GM21825 (cell line): ENCODE results near the gene BEX4.
"Not testable (repeated sequence)": the region's sequence is repeated elsewhere in the genome, so short reads cannot be mapped to it uniquely, and the experiment has no call there.

Experiments used
- ATAC-seq: cut with Tn5 transposase; IDR thresholded peaks from one replicate; pipeline ENCODE4 v1.9.1; 2021; ENCODE audit warnings: mild to moderate bottlenecking, moderate library complexity; ENCODE audit not compliant: unreplicated experiment

The BEX4 gene

DNA sequence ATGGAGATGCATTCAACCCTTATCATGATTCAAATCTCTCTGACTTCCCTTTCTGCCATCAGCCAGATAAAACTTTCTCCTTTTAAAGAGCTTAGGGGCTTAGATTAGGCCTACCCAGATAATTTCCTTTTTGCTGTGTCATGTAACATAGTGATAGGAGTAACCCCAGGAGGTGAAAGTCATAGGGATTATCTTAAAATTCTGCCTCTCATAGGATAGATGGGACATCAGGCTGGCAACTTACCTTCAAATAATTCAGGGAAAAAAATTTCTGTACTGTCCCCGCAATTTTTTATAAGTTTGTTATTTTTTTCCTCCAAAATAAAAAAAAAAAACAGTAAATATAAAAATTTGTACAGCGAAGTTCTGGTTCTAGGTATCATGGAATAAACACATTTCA is 20.7 kb downstream of the BEX4 start:
- not testable (repeated sequence) for ATAC-seq

DNA sequence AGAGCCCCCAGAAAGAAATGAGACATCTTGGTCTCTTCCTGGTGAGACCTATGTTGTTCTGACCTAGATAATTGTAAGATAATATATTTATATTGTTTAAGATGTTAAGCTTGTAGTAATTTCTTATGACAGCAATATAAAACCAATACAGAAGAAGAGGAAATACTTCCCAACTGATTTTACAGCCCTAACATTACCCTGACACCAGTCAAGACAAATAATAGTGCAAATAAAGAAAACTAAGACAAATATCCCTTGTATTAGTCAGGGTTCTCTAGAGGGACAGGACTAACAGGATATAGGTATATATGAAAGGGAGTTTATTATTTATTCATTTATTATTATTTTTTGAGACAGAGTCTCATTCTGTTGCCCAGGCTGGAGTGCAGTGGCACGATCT is 21.4 kb downstream of the BEX4 start:
- ATAC-seq: no peak

GRCh38 chrX:103240155-103240554 is 25.2 kb downstream of the BEX4 start:
- ATAC-seq: no peak

GRCh38 chrX:103248553-103248952 is 33.6 kb downstream of the BEX4 start:
- ATAC-seq: no peak

DNA sequence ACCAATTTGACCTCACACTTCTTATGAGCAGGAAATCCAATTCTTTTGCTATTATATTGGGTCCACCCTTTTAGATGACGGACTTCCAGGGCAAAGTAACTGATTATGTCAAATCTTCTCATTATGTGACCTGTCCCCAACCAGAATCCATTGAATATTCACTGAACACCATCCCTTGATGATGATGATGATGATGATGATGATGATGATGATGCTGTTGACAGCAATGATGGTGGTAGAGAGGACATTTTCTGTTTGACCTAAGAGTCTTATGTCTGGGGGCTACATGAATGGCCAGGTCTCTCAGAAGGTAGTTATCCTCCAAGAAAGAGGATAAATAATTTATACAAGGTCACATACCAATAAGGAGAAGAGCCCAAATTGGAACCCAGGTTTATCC is 34.9 kb downstream of the BEX4 start:
- ATAC-seq: no peak

- no peak for ATAC-seq
Measured at GRCh38 chrX:103250977-103251376, 36.1 kb downstream of the BEX4 start.

DNA sequence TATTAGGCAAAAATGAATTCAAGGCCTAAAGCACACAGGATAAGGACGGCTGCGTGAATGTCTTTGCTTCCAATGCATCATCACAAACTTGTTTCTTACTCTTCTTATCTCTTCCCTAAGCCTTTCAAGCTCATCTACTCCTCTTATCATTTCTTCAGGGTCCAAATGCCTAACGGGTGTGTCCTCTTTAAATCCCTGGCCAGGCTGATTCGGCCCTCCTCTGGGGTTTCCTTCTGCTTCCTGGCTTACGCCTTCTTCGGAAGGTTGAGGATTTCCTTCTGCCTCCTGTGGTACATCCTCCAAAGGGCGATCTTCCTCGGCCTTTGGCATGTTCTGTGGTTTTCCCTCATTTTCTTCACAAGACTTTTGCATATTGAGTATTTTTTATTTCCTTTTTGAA is 38.7 kb downstream of the BEX4 start:
- ATAC-seq: no peak

DNA sequence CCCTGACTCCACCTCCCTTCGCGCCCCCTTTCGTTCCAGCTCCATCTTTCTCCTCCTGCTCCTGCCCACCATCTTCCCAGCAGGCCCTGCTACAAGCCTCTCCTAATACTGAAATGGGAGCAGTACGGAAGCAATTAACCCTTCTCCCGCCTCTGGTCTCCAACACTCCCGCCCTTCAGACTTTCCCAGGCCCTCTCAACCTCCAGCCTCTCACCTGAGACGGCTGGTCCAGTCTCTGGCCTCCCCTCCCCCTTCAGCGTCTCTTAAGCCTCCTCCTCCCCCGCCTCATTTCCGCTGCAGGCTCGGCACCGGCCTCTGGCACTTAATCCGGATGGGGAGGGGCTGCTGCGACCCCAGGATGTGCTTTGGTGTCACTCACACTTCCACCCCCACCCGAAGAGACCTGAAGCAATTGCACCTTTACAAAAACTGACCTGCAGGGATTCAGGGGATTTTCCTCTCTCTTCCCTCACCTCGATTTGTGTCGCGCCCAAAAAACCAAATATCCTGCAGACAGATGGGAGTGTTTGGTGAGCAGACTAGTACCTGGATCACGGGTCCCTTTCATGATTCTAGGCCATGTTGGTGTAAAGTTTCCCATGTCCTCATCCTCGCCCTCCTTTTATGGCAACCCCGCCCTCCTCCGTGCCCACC is 39.4 kb downstream of the BEX4 start:
- ATAC-seq: peak; percentile 68

- ATAC-seq: peak; percentile 92
Measured at GRCh38 chrX:103254921-103255493, 40.1 kb downstream of the BEX4 start, which contains the start of gene TCEAL8. Gene TCEAL8 (minus strand): TSS chrX:103255155. CDS start chrX:103253979, 1,176 bp downstream.

DNA sequence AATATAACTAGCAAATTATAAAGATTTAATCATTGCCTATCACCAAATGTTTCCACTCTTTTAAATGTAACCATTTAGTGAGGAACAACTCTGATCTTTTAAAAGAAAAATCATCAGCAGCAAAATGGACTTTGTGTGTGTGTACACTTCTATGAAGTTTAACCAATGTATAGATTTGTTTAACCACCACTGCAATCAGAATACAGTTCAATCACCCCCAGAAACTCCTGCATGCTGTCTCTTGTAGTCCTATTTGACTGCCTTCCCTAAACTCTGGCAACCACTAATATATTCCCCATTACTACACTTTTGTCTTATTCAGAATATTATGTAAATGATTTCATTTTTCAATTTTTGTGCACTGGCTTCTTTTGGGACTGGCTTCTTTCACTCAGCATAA is 41.7 kb downstream of the BEX4 start:
- no peak for ATAC-seq

DNA sequence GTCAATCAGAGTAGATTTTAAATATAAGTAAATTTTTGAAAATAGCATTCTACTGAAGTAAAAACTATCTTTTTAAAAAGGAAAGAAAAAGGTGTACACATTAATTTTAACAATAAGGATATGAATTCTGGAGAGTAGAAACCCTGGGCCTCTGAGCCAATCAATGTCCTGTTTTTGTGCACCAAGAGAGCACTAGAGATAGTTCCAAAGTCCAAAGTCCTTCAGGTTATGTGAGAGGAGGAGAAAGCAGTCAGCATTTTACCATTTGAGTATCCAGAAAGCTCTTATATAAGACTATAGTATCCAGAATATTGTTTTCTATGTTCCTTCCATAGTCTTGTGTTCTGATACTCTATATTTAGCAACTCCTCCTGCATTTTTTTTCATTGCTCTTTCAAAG is 43.4 kb downstream of the BEX4 start:
- ATAC-seq: no peak
